Tibial nerve (tissue), 4 donors: ENCODE results near the gene RNASEL.

Source experiments
- CTCF ChIP-seq, 5 experiments: fragments of 200-600 bp in 3 of 5; fragments of 450-650 bp in 2 of 5; sonication (generic) in 3 of 5; IDR thresholded peaks; one replicate each; pipeline ENCODE4 v1.5.1; 2016 to 2019; ENCODE audit warnings: antibody characterized with exemption in 5 of 5, mild to moderate bottlenecking in 3 of 5, moderate library complexity in 2 of 5
- EP300 ChIP-seq, 2 donors: sonication (generic); formaldehyde crosslinking; IDR thresholded peaks; one replicate each; pipeline ENCODE4 v1.6.1; 2017; ENCODE audit warnings: antibody characterized with exemption in 2 of 2, mild to moderate bottlenecking in 1 of 2
- POLR2A ChIP-seq, 2 donors: fragments of 450-650 bp; IDR thresholded peaks; one replicate each; pipeline ENCODE4 v1.6.1; 2017; ENCODE audit warnings: antibody characterized with exemption in 2 of 2, mild to moderate bottlenecking in 2 of 2, moderate library complexity in 2 of 2

DNA sequence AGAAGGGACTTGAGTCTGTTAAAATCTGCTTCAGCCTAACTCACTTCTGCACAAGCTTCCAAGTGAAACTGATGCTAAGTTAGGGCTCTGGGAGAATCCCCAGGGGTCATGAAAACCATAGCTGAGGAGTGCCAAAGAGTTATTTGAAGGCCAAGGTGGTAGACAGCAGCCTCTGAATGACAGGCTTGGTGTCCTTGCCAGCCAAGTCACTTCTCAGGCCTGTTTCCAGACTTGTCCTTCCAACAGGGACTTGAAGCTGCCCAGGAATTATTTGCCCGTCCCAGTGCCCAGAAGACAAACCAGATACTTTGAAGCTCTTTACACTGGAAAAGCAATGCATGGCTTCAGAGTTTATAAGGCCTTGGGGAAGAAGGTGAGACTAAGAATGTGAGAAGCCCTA is 33.6 kb downstream of the RNASEL start:
- TF ChIP-seq CTCF (IDR thresholded peaks at IDR 0.05): no peak
- no peak for TF ChIP-seq POLR2A (IDR thresholded peaks at IDR 0.05)
- no peak for TF ChIP-seq EP300 (IDR thresholded peaks at IDR 0.05)
